Stimulated activated CD8-positive, alpha-beta memory T cell treated with anti-CD3 and anti-CD28 coated beads, Interleukin-15, amount 100 ng/mL, for 24 hours (primary cell): ENCODE results near the gene CDC20.
"Not testable (repeated sequence)": the region's sequence is repeated elsewhere in the genome, so short reads cannot be mapped to it uniquely, and the experiment has no call there.

Experiments
- DNase-seq: peaks from one replicate; pipeline ENCODE4 v3.0.0-alpha.2; 2020; ENCODE audit warnings: low read depth

The CDC20 gene

GRCh38 chr1:43358121-43358745, 548 bp upstream of the CDC20 start:
- no peak for DNase-seq

- no peak for DNase-seq
Measured at GRCh38 chr1:43359696-43360095, 915 bp downstream of the CDC20 start.

- DNase-seq = no peak
Measured at GRCh38 chr1:43360616-43361015, 1.8 kb downstream of the CDC20 start.

- no peak for DNase-seq
Measured at GRCh38 chr1:43363283-43363934, 4.6 kb downstream of the CDC20 start.

- DNase-seq = no peak
Measured at GRCh38 chr1:43363935-43364525, 5.2 kb downstream of the CDC20 start.

- no peak for DNase-seq
Measured at GRCh38 chr1:43365678-43366077, 6.9 kb downstream of the CDC20 start.

GRCh38 chr1:43366179-43366578, 7.4 kb downstream of the CDC20 start:
- DNase-seq = no peak

- no peak for DNase-seq
Measured at GRCh38 chr1:43366601-43367025, 7.8 kb downstream of the CDC20 start.

- DNase-seq = peak; percentile 15
Measured at GRCh38 chr1:43367026-43367903, 8.5 kb downstream of the CDC20 start.

- peak; percentile 81 for DNase-seq
Measured at GRCh38 chr1:43367904-43368645, 9.3 kb downstream of the CDC20 start, which contains the start of gene ELOVL1. Gene ELOVL1 (minus strand): TSS chr1:43368011. CDS start chr1:43365609, 2,402 bp downstream.

- no peak for DNase-seq
Measured at GRCh38 chr1:43368646-43369020, 9.9 kb downstream of the CDC20 start.

- DNase-seq = not testable (repeated sequence)
Measured at GRCh38 chr1:43369779-43370178, 11.0 kb downstream of the CDC20 start.

GRCh38 chr1:43370564-43370963, 11.8 kb downstream of the CDC20 start:
- no peak for DNase-seq

GRCh38 chr1:43372172-43372571, 13.4 kb downstream of the CDC20 start:
- no peak for DNase-seq

- DNase-seq = no peak
Measured at GRCh38 chr1:43373066-43373940, 14.5 kb downstream of the CDC20 start.

GRCh38 chr1:43376723-43377235, 18.0 kb downstream of the CDC20 start:
- DNase-seq = no peak

- DNase-seq = no peak
Measured at GRCh38 chr1:43377831-43378230, 19.1 kb downstream of the CDC20 start.

- no peak for DNase-seq
Measured at GRCh38 chr1:43379476-43379875, 20.7 kb downstream of the CDC20 start.

- no peak for DNase-seq
Measured at GRCh38 chr1:43381612-43382011, 22.8 kb downstream of the CDC20 start.

- no peak for DNase-seq
Measured at GRCh38 chr1:43382027-43382779, 23.4 kb downstream of the CDC20 start.
